HG02981 (cell line): ENCODE data around the gene ESRRG.

Experiments used
- ATAC-seq: cut with Tn5 transposase; IDR thresholded peaks from one replicate; pipeline ENCODE4 v1.9.1; 2021; ENCODE audit warnings: mild to moderate bottlenecking, moderate library complexity; ENCODE audit not compliant: unreplicated experiment

Gene ESRRG

DNA sequence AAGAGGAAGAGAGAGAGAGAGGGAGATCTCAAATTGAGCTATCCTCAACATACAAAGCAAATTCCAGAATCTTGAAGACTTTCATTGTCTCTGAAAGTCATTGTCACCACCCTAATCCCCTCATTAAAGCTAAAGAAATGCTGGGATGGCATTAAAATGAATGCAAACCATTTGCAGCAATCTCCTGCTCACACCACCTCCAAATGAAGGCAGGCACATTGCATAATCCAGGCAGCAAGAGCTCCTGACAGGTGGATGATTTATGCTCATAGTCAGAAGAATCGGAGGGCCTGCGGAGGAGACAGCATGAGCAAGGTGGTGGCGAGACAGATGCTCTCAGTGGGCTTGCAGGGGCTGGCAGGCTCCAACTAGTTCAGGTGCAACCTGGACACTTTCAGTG is 90.2 kb downstream of the ESRRG start:
- no peak for ATAC-seq

- no peak for ATAC-seq
These were observed 92.7 kb downstream of the ESRRG start for GRCh38 chr1:216630532-216630931.

DNA sequence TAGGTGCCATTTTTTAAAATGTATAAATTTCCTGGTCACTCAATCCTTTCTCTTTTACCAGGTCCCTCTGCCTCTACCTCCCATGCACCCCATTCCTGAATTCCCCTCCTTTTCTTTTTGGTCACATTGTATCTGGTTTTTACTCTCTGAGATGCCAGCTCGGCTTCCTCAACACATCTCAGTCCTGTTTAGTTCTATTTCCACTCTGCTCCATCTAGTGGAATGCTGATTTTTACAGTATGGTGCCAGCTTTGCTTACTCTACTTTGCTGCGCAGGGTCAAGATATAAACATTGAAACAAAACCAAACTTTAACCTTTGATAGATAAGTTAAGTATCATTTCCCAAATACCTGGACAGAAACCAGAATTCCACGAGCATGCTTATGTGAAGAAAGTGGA is 96.0 kb downstream of the ESRRG start:
- ATAC-seq = no peak

- no peak for ATAC-seq
These were observed 96.7 kb downstream of the ESRRG start for GRCh38 chr1:216626394-216627067.

GRCh38 chr1:216621536-216621935 is 101.7 kb downstream of the ESRRG start:
- ATAC-seq = no peak

GRCh38 chr1:216617081-216617875 is 106.0 kb downstream of the ESRRG start:
- no peak for ATAC-seq

- ATAC-seq = no peak
These were observed 106.8 kb downstream of the ESRRG start for GRCh38 chr1:216616425-216616824.

- ATAC-seq = no peak
These were observed 109.0 kb downstream of the ESRRG start for GRCh38 chr1:216614011-216614934.

- ATAC-seq = no peak
These were observed 110.9 kb downstream of the ESRRG start for GRCh38 chr1:216612291-216612690.

DNA sequence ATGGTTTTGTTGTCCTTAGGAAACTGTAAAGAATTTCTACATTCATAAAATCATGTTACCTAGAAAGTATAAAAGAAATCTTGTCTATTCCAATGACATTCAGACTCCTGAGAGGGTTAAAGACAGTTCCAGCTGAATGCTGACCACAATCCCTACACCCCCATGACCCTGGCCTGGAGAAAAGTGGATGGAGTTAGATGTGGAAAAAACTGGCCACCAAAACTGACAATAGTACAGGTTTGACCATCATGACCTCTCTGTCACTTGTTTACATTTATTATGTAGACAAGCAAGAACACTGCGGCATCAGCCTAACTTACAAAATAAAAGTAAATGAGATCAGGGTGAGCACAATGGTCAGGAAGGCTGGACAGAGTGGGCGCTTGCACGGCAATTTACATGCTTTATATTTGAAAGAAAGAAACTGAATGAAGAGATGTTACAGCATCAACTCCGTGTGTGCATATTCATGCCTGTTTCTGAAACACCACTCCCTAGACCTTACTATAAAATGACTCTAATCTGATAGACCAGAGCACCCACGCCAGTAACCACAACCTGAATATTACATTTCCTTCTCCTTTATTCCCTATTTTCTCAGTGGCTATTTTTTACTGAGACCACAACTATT is 116.0 kb downstream of the ESRRG start:
- ATAC-seq = no peak

- no peak for ATAC-seq
These were observed 117.1 kb downstream of the ESRRG start for GRCh38 chr1:216606047-216606637.

- ATAC-seq = no peak
These were observed 118.5 kb downstream of the ESRRG start for GRCh38 chr1:216604771-216605170.

DNA sequence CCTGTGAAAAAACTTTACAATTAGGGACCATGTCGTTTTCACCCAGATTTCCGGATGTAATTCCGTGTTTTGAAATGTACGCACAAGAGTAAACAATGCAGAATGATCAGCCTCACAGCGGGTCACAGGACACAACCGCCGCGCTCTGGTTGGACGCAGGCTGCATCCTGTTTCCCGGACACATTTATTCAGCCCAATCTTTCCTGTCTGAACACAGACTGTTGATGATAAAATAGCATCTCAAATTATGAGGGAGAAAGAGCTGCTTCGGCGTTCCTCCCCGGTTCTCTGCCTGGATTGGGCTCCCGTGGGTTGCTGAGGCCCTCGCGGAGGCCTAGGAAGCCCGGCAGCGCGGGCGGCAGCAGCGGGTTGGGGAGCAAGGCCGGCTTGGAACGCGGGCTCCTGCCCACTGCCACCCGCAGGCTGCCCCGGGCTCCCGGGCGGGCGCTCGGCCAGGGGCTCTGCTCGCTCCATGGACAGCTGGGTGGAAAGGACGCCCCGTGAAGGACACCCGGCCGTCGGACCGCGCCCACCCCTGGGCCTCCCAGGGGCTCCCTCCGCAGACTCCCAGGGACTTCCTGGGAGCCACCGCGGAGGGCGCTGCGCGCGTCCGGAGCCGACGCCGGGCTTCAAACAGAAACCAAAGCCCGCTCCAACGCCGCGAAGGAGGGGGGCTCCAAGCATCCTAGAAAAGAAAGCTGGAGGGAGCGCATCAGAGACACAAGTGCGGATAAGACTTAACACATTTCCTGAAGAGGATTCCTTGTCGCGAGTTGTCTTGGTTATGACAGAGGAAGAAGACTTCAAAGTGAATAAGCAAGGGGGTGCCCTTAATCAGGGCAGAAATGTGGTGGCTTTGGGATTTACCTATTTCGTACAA is 122.3 kb downstream of the ESRRG start:
- ATAC-seq = peak; percentile 81

DNA sequence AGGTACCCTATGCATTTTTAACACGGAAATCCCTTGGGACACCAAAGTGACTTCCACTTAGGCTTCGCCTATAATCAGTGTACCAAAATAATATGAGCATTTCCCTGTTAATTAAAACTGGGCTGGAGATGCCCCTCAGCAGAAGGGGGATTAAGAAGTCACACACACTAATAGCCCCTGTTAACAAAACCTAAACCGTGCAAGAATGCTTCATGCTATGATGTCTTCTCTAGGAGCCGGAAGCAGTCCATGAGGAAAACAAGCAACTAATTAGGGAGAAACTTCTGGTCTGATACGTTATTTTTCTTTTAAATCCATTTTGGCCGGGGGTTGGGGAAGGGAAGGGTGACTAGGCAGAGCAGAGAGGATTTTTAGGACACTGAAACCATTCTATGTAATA is 123.4 kb downstream of the ESRRG start:
- ATAC-seq = no peak

GRCh38 chr1:216598448-216598847 is 124.8 kb downstream of the ESRRG start:
- ATAC-seq = no peak

GRCh38 chr1:216596281-216596862 is 126.9 kb downstream of the ESRRG start:
- no peak for ATAC-seq

DNA sequence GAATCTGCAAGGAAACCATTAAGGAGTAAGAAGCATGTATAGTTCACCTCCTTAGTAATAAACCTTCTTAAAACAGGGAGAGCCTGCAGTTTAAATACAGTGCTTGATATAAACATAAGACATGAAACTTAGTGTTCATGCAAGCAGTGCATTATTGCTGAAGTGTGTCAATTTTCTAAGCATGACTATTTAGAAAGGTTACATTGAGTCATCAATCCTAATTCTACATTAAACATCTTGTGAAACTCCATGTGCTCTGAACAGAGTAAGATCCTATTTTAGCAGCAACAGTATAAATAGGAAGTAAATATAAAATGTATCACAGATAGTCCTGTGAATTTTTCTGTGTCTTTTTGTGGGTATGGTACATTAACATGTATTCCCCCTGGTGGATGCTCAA is 135.5 kb downstream of the ESRRG start:
- no peak for ATAC-seq

DNA sequence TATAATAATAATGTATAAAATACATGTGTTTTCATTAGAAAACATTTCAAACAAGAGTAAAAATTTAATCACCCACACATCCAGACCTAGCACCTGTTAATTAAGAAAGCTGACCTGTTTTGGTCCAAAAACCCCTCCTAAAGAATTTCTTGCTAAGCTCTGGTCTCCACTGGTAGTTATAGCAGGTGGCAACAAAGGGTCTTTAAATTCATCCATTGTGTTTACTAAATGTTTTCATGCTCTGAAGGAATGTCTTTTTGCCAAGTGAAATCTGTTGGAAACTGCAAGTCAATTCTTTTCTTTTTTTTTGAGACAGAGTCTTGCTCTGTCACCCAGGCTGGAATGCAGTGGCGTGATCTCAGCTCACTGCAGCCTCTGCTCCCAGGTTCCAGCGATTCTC is 141.1 kb downstream of the ESRRG start:
- ATAC-seq = no peak

DNA sequence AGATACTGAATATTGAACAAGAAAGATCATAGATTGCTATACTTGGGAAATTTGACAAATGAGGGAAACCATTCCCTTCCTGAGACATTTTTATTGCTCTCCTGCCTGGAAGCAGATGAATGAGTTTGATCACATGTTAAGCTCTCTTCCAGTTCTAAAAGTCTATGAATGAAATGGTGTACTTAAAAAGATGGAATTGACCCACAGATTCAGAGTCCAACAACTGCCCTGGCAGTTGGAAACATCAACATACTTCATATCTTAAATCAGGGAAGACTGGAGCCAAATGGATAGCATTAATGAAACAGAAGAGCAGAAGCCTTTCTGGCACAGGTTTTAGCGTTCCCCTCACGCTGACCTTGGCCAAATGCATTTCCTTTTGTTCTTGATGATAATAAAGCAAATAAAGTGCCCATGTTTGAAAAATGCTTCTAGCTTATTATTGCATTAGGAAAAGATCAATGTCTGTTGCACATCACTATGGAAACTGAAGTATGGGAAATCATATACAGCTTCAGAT is 142.6 kb downstream of the ESRRG start:
- no peak for ATAC-seq
